Panc1 (cell line): ENCODE results near the gene INSC. TPM values are rescaled to one million over a fixed set of nuclear protein-coding genes. Genes with fewer than 3 reads are reported as not detected.

Experiments used
- ATAC-seq: fragments of 200-7000 bp; cut with Tn5 transposase; 2 replicates; pipeline ENCODE4 v1.9.1; 2020; ENCODE audit warnings: mild to moderate bottlenecking, moderate library complexity
- BruUV-seq: library from RNA; stranded (reverse); fragments of 400-500 nt; replicated peaks from 2 replicates; lab custom pipeline; 2021; lab: Mats Ljungman, UMichigan
- CTCF ChIA-PET: fragments of 300-600 bp; sonication (Branson Sonifier 250); formaldehyde crosslinking; loops from one replicate; lab custom pipeline; 2022; ENCODE audit warnings: antibody characterized with exemption; lab: Charles Lee
- POLR2A ChIA-PET: fragments of 300-600 bp; sonication (Branson Sonifier 250); formaldehyde crosslinking; loops from one replicate; lab custom pipeline; 2022; ENCODE audit warnings: antibody characterized with exemption; lab: Charles Lee
- DNase-seq: peaks from one replicate; pipeline ENCODE4 v3.0.0-alpha.2; 2010; ENCODE audit warnings: low read depth, low spot score
- H3K27ac ChIP-seq: 2 replicates; pipeline ENCODE4 v1.5.1; 2011; ENCODE audit warnings: mild to moderate bottlenecking, low read length, inconsistent platforms
- H3K27me3 ChIP-seq: fragments of 200-500 bp; sonication (Bioruptor generic); 2 replicates; pipeline ENCODE4 v1.6.0; 2014; ENCODE audit warnings: low read length, inconsistent platforms; ENCODE audit not compliant: control insufficient read depth, insufficient read depth
- H3K36me3 ChIP-seq: fragments of 200-500 bp; sonication (Bioruptor generic); 2 replicates; pipeline ENCODE4 v1.5.1; 2014; ENCODE audit warnings: inconsistent platforms, mild to moderate bottlenecking, low read length, moderate library complexity; ENCODE audit not compliant: control insufficient read depth, insufficient read depth
- H3K4me1 ChIP-seq: 2 replicates; pipeline ENCODE4 v1.5.1; 2011; ENCODE audit warnings: inconsistent platforms, mild to moderate bottlenecking, low read length, moderate library complexity; ENCODE audit not compliant: control insufficient read depth, insufficient read depth
- H3K4me3 ChIP-seq, 2 experiments: 2 replicates each; pipeline ENCODE4 v1.5.1; 2011 to 2012; ENCODE audit warnings: low read depth in 2 of 2, low read length in 2 of 2, mild to moderate bottlenecking in 2 of 2, inconsistent platforms in 1 of 2, moderate library complexity in 1 of 2
- H3K9me3 ChIP-seq: fragments of 200-500 bp; sonication (Bioruptor generic); 2 replicates; pipeline ENCODE4 v1.5.1; 2014; ENCODE audit warnings: low read depth, mild to moderate bottlenecking, inconsistent platforms, low read length, moderate library complexity; ENCODE audit not compliant: control insufficient read depth, insufficient read depth
- CTCF ChIP-seq: fragments of 450-650 bp; IDR thresholded peaks from 2 replicates; pipeline ENCODE4 v1.5.1; 2017; ENCODE audit warnings: mild to moderate bottlenecking
- POLR2AphosphoS5 ChIP-seq: IDR thresholded peaks from 2 replicates; pipeline ENCODE4 v1.6.1; 2012; ENCODE audit warnings: mild to moderate bottlenecking, low read depth, low read length, moderate library complexity
- REST ChIP-seq, 2 experiments: IDR thresholded peaks; 2 replicates each; pipeline ENCODE4 v1.6.1; 2011 to 2012; ENCODE audit warnings: low read depth in 2 of 2, control low read depth in 1 of 2, low read length in 1 of 2, mild to moderate bottlenecking in 1 of 2, moderate library complexity in 1 of 2; ENCODE audit not compliant: insufficient read depth in 1 of 2
- SIN3A ChIP-seq: IDR thresholded peaks from 2 replicates; pipeline ENCODE4 v1.6.1; 2012; ENCODE audit warnings: low read depth, mild to moderate bottlenecking, low read length, moderate library complexity, borderline replicate concordance; ENCODE audit not compliant: insufficient read depth
- TCF7L2 ChIP-seq: IDR thresholded peaks from 2 replicates; pipeline ENCODE4 v1.6.1; 2011; ENCODE audit warnings: mild to moderate bottlenecking, low read depth, low read length, inconsistent platforms
- in situ Hi-C: cut with HindIII; loops from 2 replicates; pipeline ENCODE4 v1.10.0; 2016; ENCODE audit warnings: low sequenced_read_pairs, low pct_unique_long_range_greater_than_20kb
- intact Hi-C: fragments of 100-400 bp; cut with micrococcal nuclease; formaldehyde crosslinking; loops from one replicate; pipeline ENCODE4 v1.10.0; 2022; ENCODE audit not compliant: unreplicated experiment
- total RNA-seq: library from RNA; stranded (reverse); gene quantifications from one replicate; pipeline ENCODE4 v1.2.1, GENCODE V29; 2021; ENCODE audit not compliant: unreplicated experiment

Gene INSC
- total RNA-seq, 1 experiment from 2014 or later: 0.08 TPM

- intact Hi-C loops: no loop called here
- TF ChIP-seq CTCF (no peak), TCF7L2 (no peak), REST (IDR thresholded peaks at IDR 0.05; ENCODE audit: insufficient read depth in 1 of 2, low read depth in 2 of 2, low read length in 1 of 2) (no peak), SIN3A (no peak), POLR2AphosphoS5 (no peak)
- in situ Hi-C loops: no loop called here
- no peak for DNase-seq
- Histone ChIP-seq H3K27ac (no peak overlapping the region), H3K4me3 (no peak overlapping the region), H3K9me3 (no peaks in the 10 kb centered on the region), H3K27me3 (no peaks in the 10 kb centered on the region), H3K4me1 (no peaks in the 10 kb centered on the region), H3K36me3 (no peaks in the 10 kb centered on the region)
- no peak for ATAC-seq
- no TSS peak for BruUV-seq
- CTCF ChIA-PET: no interaction called here
- POLR2A ChIA-PET: no interaction called here
Measured at GRCh38 chr11:15169815-15170551, 55.3 kb downstream of the INSC start.

- no peaks in the 10 kb centered on the region for H3K9me3 ChIP-seq
- POLR2A ChIA-PET: no interaction called here
- no TSS peak for BruUV-seq
- DNase-seq: no peak
- no peak for TF ChIP-seq POLR2AphosphoS5
- intact Hi-C loops: no loop called here
- no peaks in the 10 kb centered on the region for H3K27me3 ChIP-seq
- in situ Hi-C loops: no loop called here
- no peak overlapping the region for H3K4me3 ChIP-seq
- H3K4me1 ChIP-seq: no peaks in the 10 kb centered on the region
- no peak overlapping the region for H3K27ac ChIP-seq
- no peaks in the 10 kb centered on the region for H3K36me3 ChIP-seq
- CTCF ChIA-PET: no interaction called here
- no peak for ATAC-seq
Measured at GRCh38 chr11:15170698-15171097, 56.0 kb downstream of the INSC start.

- CTCF ChIA-PET: no interaction called here
- Histone ChIP-seq H3K4me3 (no peak overlapping the region), H3K4me1 (no peaks in the 10 kb centered on the region), H3K27me3 (no peaks in the 10 kb centered on the region), H3K36me3 (no peaks in the 10 kb centered on the region), H3K27ac (no peak overlapping the region), H3K9me3 (no peaks in the 10 kb centered on the region)
- ATAC-seq (no peak), DNase-seq (no peak)
- POLR2A ChIA-PET: no interaction called here
- in situ Hi-C loops (no loop called here), intact Hi-C loops (no loop called here)
- BruUV-seq: no TSS peak
- TF ChIP-seq SIN3A: no peak
- TF ChIP-seq REST (IDR thresholded peaks at IDR 0.05; ENCODE audit: insufficient read depth in 1 of 2, low read depth in 2 of 2, low read length in 1 of 2): no peak
- no peak for TF ChIP-seq TCF7L2
- TF ChIP-seq CTCF: no peak
- no peak for TF ChIP-seq POLR2AphosphoS5
Measured at GRCh38 chr11:15171956-15172355, 57.2 kb downstream of the INSC start.
